Measurements from ENCODE around the gene APOL2. TPM values are rescaled to one million over a fixed set of nuclear protein-coding genes. Genes with fewer than 3 reads are reported as not detected.

Gene APOL2
- total RNA-seq, 4 donors from 2014 or later, result 15.6 to 96.2 (median 60.3) TPM

- H3K27me3 ChIP-seq, result no peaks in the 10 kb centered on the region
These were observed 8.6 kb upstream of the APOL2 start for GRCh38 chr22:36247955-36248354.

GRCh38 chr22:36246718-36247117 is 7.4 kb upstream of the APOL2 start:
- no peak for DNase-seq
- Histone ChIP-seq H3K36me3 (no peaks in the 10 kb centered on the region), H3K4me1 (no peaks in the 10 kb centered on the region), H3K27ac (no peak overlapping the region), H3K27me3 (no peaks in the 10 kb centered on the region), H3K9me3 (no peaks in the 10 kb centered on the region), H3K4me3 (no peak overlapping the region)
- intact Hi-C loops (cut with DNase I; ENCODE audit: low total_unique reads), result no loop called here
- no peak for TF ChIP-seq POLR2A (IDR thresholded peaks at IDR 0.05)
- TF ChIP-seq, protein P1, sequence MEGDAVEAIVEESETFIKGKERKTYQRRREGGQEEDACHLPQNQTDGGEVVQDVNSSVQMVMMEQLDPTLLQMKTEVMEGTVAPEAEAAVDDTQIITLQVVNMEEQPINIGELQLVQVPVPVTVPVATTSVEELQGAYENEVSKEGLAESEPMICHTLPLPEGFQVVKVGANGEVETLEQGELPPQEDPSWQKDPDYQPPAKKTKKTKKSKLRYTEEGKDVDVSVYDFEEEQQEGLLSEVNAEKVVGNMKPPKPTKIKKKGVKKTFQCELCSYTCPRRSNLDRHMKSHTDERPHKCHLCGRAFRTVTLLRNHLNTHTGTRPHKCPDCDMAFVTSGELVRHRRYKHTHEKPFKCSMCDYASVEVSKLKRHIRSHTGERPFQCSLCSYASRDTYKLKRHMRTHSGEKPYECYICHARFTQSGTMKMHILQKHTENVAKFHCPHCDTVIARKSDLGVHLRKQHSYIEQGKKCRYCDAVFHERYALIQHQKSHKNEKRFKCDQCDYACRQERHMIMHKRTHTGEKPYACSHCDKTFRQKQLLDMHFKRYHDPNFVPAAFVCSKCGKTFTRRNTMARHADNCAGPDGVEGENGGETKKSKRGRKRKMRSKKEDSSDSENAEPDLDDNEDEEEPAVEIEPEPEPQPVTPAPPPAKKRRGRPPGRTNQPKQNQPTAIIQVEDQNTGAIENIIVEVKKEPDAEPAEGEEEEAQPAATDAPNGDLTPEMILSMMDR (IDR thresholded peaks at IDR 0.05), result no peak

More at GRCh38 chr22:36247955-36248354, 8.6 kb upstream of the APOL2 start:
- H3K9me3 ChIP-seq, result no peaks in the 10 kb centered on the region
- H3K36me3 ChIP-seq, result no peaks in the 10 kb centered on the region
- H3K4me1 ChIP-seq, result no peaks in the 10 kb centered on the region
- TF ChIP-seq, protein P1 (IDR thresholded peaks at IDR 0.05), result no peak
- no peak for TF ChIP-seq POLR2A (IDR thresholded peaks at IDR 0.05)
- H3K4me3 ChIP-seq, result no peak overlapping the region
- intact Hi-C loops (cut with DNase I; ENCODE audit: low total_unique reads), result no loop called here
- DNase-seq, result no peak
- H3K27ac ChIP-seq, result no peak overlapping the region

GRCh38 chr22:36245805-36246356 is 6.6 kb upstream of the APOL2 start:
- Histone ChIP-seq H3K9me3 (no peaks in the 10 kb centered on the region), H3K27ac (no peak overlapping the region), H3K4me1 (no peaks in the 10 kb centered on the region), H3K36me3 (no peaks in the 10 kb centered on the region), H3K27me3 (no peaks in the 10 kb centered on the region), H3K4me3 (no peak overlapping the region)
- TF ChIP-seq, protein P1 (IDR thresholded peaks at IDR 0.05), result no peak
- no peak for TF ChIP-seq POLR2A (IDR thresholded peaks at IDR 0.05)
- DNase-seq, result no peak
- intact Hi-C loops (cut with DNase I; ENCODE audit: low total_unique reads), result no loop called here

DNA sequence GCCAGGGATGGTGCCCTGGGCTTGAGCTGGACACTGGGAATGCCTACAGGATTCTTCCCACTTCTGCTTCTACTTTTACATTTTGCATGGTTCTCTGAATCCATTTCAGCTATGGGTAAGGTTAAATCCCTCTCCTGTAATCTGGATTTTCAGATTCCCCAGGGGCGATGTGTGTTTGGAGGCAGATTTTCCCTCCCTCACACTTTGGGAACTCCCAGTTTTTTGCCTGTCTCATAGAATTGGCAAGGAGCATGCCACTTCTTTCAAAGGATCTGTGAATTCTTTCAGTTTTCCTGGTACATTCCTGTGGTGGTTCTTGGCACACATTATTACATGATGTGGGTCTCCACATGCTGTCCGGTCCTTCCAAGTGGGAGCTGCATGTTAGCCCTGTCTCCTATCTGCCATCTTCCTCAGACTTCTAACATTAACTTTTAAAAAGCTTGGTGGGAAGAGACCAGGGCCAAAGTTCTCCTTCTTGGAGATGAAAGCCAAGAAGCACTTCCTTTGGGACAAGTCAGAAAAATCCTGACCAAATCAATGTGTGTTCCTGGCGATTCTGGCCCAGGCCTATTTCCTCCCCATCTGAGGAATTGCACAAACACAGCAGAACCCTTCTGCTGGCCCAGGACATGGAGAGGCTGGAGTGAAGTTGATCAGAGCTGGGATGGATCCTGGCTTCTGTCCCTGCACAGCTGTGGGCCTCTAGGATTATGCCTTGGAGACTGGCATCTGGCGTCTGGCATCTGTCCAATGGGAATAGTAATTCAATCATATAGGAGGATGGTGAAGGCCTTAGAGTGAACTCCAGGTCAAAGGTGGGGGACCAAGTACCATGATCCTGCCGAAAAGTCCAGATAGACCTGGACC is 5.4 kb upstream of the APOL2 start:
- TF ChIP-seq, protein P1 (IDR thresholded peaks at IDR 0.05), result no peak
- no peak for TF ChIP-seq POLR2A (IDR thresholded peaks at IDR 0.05)
- DNase-seq, result peak in 1 of 2 donors; percentile 52

DNA sequence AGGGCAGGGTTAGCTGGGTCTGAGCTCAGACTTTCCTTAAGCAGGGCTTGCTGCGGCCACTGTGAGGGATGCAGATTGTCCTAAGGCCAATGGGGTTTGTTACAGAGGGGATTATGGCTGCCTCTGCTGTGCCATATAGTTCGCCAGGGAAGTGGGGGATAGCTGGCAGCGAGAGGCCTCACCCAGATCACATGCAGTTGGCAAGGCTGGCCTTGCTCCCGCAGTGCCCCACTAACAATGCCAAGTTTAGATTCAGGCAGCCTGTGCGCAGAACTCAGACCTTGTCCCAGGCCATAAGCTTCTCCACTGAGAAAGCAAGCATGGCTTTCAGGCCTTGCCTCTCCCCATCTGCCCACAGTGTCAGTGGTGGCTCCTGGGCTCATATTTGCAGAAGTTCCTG is 4.7 kb upstream of the APOL2 start:
- Histone ChIP-seq H3K9me3 (no peaks in the 10 kb centered on the region), H3K4me1 (peaks cover 0 to 5% of the 10 kb centered on the region in 2 donors), H3K4me3 (no peak overlapping the region), H3K27ac (peak overlapping the region; percentile 5 to 18), H3K27me3 (no peaks in the 10 kb centered on the region), H3K36me3 (no peaks in the 10 kb centered on the region)
- DNase-seq, result peak; percentile 8 to 14
- intact Hi-C loops (cut with DNase I; ENCODE audit: low total_unique reads), result no loop called here
- no peak for TF ChIP-seq POLR2A (IDR thresholded peaks at IDR 0.05)
- TF ChIP-seq, protein P1 (IDR thresholded peaks at IDR 0.05), result no peak

More for the DNA sequence above, 5.4 kb upstream of the APOL2 start:
- H3K9me3 ChIP-seq, result no peaks in the 10 kb centered on the region
- peak overlapping the region; percentile 5 to 18 for H3K27ac ChIP-seq
- H3K36me3 ChIP-seq, result no peaks in the 10 kb centered on the region
- H3K4me1 ChIP-seq, result peaks cover 0 to 4% of the 10 kb centered on the region in 2 donors
- intact Hi-C loops (cut with DNase I; ENCODE audit: low total_unique reads), result no loop called here
- no peaks in the 10 kb centered on the region for H3K27me3 ChIP-seq
- H3K4me3 ChIP-seq, result no peak overlapping the region

Measured in uterus (tissue), 4 donors.